ENCODE results near the gene NAA60.

Gene NAA60

GRCh38 chr16:3443108-3444031 is at the start of gene NAA60, which contains the start of gene ZNF597:
Gene NAA60 (plus strand): TSS chr16:3443680. CDS start chr16:3476228, 32,548 bp downstream.
Gene ZNF597 (minus strand): TSS chr16:3443504. CDS start chr16:3443153, 351 bp downstream.
- DNase-seq (ENCODE audit: low spot score) = peak; percentile 87

- DNase-seq (ENCODE audit: low spot score) = no peak
Observed at GRCh38 chr16:3400446-3400778, 43.1 kb upstream of the NAA60 start.

- peak; percentile 100 for DNase-seq (ENCODE audit: low spot score)
Observed at GRCh38 chr16:3400779-3401688, 42.4 kb upstream of the NAA60 start, which contains the start of the genes ZNF174 and ZSCAN32. Gene ZNF174 (plus strand): TSS chr16:3401215. CDS start chr16:3402005, 790 bp downstream. Gene ZSCAN32 (minus strand): TSS chr16:3401004. CDS start chr16:3397557, 3,447 bp downstream.

- DNase-seq (ENCODE audit: low spot score) = peak; percentile 36
Observed at GRCh38 chr16:3401719-3402397, 41.6 kb upstream of the NAA60 start.

- DNase-seq (ENCODE audit: low spot score) = no peak
Observed at GRCh38 chr16:3408561-3409197, 34.8 kb upstream of the NAA60 start.

- DNase-seq (ENCODE audit: low spot score) = no peak
Observed at GRCh38 chr16:3413730-3414379, 29.6 kb upstream of the NAA60 start.

GRCh38 chr16:3431779-3432219 is 11.7 kb upstream of the NAA60 start:
- peak; percentile 49 for DNase-seq (ENCODE audit: low spot score)

- DNase-seq (ENCODE audit: low spot score) = no peak
Observed at GRCh38 chr16:3434373-3434772, 9.1 kb upstream of the NAA60 start.

GRCh38 chr16:3439637-3440036 is 3.8 kb upstream of the NAA60 start:
- no peak for DNase-seq (ENCODE audit: low spot score)

GRCh38 chr16:3444032-3444388 is 530 bp downstream of the NAA60 start:
- peak; percentile 69 for DNase-seq (ENCODE audit: low spot score)

- no peak for DNase-seq (ENCODE audit: low spot score)
Observed at GRCh38 chr16:3454093-3454492, 10.6 kb downstream of the NAA60 start.

GRCh38 chr16:3454631-3455147 is 11.2 kb downstream of the NAA60 start:
- no peak for DNase-seq (ENCODE audit: low spot score)

- peak; percentile 100 for DNase-seq (ENCODE audit: low spot score)
Observed at GRCh38 chr16:3457434-3458252, 14.2 kb downstream of the NAA60 start.

GRCh38 chr16:3458278-3458851 is 14.9 kb downstream of the NAA60 start:
- DNase-seq (ENCODE audit: low spot score) = peak; percentile 68

- peak; percentile 47 for DNase-seq (ENCODE audit: low spot score)
Observed at GRCh38 chr16:3458852-3459361, 15.4 kb downstream of the NAA60 start.

- no peak for DNase-seq (ENCODE audit: low spot score)
Observed at GRCh38 chr16:3459401-3460090, 16.1 kb downstream of the NAA60 start.

- DNase-seq (ENCODE audit: low spot score) = no peak
Observed at GRCh38 chr16:3460121-3460520, 16.6 kb downstream of the NAA60 start.

- no peak for DNase-seq (ENCODE audit: low spot score)
Observed at GRCh38 chr16:3460585-3460984, 17.1 kb downstream of the NAA60 start.
